T follicular helper cell (primary cell): ENCODE measurements around the gene TUBD1.
"Not testable (repeated sequence)": the region's sequence is repeated elsewhere in the genome, so short reads cannot be mapped to it uniquely, and the experiment has no call there.

Experiments used
- DNase-seq: peaks from one replicate; pipeline ENCODE4 v3.0.0-alpha.2; 2020; ENCODE audit warnings: low read depth

The TUBD1 gene

DNA sequence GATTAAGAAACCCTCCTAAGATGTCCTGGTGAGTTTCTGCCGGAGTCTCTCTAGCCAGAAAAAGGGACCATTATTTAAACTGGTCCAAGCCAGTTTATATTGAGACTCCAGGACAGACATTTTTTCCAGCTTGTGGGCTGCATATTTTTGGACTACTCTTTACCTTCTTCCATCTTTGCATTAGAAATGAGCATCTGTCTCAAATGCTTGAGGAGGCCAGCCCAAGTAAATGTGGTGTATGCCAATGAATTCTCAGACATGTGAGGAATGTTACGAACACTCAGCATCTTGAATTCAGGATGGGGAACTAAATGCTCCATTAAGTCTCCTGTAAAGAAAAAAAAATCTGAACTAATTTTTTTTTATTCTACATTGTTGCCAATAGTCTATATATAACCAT lies 18.4 kb downstream of the TUBD1 start:
- no peak for DNase-seq

- not testable (repeated sequence) for DNase-seq
Measured at GRCh38 chr17:59873414-59873813, 19.3 kb downstream of the TUBD1 start.

DNA sequence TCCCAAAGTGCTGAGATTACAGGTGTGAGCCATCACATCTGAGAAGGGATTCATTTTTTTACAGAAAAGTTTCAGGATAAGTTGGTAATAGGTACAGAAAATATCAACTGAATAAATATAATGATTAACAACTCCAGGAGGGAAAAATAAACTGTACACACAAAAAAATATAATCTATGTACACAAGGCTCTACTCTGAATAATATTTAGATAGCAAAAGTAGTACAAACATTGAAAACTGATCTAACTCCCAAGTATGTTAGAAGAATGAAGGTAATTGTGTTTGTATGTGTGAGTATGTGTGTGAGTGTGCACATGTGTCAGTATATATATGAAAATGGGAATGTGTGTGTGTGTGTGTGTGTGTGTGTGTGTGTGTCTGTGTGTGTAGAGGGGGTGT lies 20.4 kb downstream of the TUBD1 start:
- DNase-seq = no peak

- no peak for DNase-seq
Measured at GRCh38 chr17:59870482-59870881, 22.3 kb downstream of the TUBD1 start.

GRCh38 chr17:59869941-59870218 lies 22.9 kb downstream of the TUBD1 start:
- DNase-seq = no peak

DNA sequence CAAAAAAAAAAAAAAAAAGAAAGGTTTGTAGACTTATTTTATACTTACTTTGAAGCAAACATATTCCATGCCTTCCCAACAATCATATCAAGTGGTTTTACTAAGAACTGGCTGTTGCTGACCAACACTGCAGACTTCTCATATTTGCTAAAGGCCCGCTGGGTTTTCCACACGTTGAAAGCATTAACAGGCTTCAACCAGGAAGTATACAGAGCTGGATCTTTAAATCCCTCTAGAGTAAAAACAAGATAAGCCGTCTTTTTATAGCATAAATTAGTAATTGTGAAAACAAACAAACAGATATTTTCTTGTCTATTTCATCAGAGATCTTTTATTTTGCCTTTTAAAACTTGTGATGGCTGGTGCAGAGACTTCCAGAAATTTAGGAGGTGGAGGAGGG lies 29.1 kb downstream of the TUBD1 start:
- no peak for DNase-seq

DNA sequence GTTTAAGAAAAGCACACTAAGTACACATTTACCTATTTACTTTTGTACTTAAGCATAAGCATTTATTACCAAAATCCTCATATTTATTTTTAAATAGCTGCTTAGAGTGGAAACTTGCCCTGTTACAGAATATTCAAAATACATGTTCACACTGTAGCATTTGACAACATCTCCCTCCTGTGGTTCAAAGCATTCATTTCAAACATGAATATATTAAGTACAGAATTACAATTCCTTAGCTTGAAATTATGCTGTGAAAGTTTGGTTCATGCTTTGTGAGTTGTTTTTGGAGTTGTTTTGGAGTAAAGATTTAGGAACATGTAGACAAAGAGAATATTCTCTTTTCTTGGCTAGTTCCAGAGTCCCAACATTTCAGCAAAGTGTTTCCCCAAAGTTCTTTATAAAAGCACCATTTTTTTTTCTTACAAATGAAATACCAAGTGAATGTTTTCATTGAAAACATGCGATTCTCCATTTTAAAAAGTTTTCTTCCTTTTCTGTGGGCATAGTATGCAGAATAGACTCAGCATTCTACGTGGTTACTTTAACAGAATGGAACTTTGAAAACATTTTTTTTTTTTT lies 33.2 kb downstream of the TUBD1 start:
- DNase-seq = no peak

DNA sequence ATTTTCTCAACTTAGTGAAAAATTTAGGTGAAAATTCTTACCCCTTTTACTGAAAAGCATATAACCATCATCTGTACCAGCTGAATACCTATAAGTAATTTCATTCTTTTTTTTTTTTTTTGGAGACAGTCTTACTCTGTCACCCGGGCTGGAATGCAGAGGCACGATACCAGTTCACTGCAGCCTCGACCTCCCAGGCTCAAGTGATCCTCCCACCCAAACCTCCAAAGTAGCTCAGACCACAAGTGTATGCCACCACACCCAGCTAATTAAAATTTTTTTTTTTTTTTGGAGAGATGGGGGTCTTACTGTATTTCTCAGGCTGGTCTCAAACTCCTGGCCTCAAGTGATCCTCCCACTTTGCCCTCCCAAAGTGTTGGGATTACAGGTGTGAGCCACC lies 33.8 kb downstream of the TUBD1 start:
- DNase-seq = no peak

- DNase-seq = no peak
Measured at GRCh38 chr17:59858167-59858816, 34.5 kb downstream of the TUBD1 start.

DNA sequence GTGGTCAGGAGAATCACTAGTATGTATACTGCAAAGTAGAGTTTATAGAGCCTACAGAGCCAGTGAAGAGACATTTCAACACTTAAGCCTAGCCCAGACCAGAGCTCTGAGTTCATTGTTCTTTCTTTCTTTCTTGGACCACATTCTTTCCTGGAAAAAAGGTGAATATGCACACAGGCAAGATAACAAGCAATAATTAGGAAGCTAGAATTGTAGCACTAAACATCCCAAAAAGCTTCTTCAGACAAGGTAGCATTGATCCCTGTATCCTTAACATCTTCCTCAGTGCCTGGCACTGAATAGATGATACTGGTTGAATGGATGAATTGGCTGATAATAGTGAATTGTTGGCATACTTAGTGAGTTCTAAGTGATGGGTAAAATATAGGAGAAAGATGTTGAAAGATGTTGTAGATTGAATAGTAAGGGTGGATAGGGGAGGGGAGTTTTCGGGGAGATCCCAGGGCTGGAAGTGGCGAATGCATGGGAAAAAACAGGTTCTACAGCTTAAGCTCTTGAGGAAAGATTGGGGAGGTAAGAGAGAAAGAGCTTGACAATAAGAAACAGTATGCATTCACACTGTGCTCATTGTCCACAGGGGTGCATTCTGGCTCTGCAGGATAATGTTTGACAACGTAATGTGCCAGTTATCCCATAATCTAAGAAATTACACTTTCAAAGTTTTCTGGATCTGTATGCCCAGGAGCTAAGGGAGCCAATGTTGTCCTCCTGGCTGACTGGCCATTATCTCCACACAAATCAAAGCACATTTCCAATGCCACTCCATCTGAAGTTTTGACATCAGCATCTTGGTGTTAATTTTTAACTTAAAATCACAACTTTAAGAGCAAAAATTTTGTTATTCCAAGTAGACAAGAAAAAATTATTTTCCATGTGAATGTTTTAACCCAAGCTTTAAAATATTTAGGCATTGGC lies 35.6 kb downstream of the TUBD1 start:
- DNase-seq = no peak

- not testable (repeated sequence) for DNase-seq
Measured at GRCh38 chr17:59853919-59854729, 38.6 kb downstream of the TUBD1 start.

- peak; percentile 58 for DNase-seq
Measured at GRCh38 chr17:59853168-59853918, 39.4 kb downstream of the TUBD1 start.

GRCh38 chr17:59852847-59853167 lies 39.9 kb downstream of the TUBD1 start:
- not testable (repeated sequence) for DNase-seq

DNA sequence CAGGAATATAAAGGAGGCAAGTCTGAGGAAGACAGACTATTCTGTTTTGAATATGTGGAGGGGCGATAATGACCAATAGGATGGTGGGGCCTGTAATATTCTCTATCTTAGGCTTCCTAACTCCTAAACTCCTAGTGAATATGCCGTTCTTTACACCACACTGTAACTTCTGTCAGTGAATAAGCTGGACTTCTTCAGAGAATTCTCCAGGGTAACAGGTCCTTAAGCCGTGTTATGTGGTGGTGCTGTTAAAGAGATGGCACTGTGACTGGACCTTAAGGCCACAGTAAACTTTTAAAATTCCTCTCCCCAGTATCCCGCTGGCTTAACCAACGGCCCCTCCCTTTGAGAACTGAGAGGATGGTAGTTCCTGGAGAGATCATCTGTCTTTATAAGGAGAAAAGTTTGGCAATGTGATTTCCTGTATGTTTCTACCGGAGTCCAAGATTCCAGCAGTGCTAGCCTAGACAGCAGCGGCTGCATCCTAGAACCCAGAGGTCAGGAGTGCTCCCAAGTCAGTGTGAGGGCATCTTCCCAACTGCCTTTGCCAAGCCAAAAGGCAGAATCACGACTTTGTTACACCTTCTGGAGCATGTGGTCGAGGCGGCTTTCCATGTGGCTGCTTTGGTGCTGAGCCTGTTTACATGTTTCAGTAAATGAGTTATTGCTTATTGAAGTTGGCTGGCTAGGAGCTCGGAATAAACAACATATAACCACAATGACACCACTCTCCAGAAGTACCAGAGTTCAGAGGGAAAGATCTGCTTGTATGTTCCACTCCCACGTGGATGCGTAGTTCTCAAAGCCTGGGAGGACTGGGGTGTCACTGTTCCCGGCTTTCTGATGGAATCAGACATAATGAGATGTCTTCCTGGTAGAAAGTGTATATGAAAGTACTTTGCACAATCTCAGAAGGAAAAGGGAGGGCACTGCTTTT lies 41.0 kb downstream of the TUBD1 start:
- no peak for DNase-seq

- not testable (repeated sequence) for DNase-seq
Measured at GRCh38 chr17:59850311-59850710, 42.4 kb downstream of the TUBD1 start.

GRCh38 chr17:59848778-59849177 lies 44.0 kb downstream of the TUBD1 start:
- DNase-seq = no peak

- no peak for DNase-seq
Measured at GRCh38 chr17:59848385-59848668, 44.4 kb downstream of the TUBD1 start.

- no peak for DNase-seq
Measured at GRCh38 chr17:59846394-59847165, 46.2 kb downstream of the TUBD1 start.

GRCh38 chr17:59845595-59846393 lies 46.9 kb downstream of the TUBD1 start:
- DNase-seq = no peak
